ENCODE measurements around the gene IGFBP3. TPM values are rescaled to one million over a fixed set of nuclear protein-coding genes. Genes with fewer than 3 reads are reported as not detected.

The IGFBP3 gene
- total RNA-seq, 2 experiments from 2014 or later, result 7.8 to 12.5 TPM

GRCh38 chr7:45939574-45939973, 18.5 kb upstream of the IGFBP3 start:
- POLR2A ChIA-PET, result interaction anchor here (1.4 kb wide), 1 partner anchor 18 kb away, joined by 10 read pairs; the partner anchor contains the start of gene IGFBP3
- Mint-ChIP-seq H3K4me3 (peak overlapping the region; percentile 55), H3K9me3 (peaks cover 5% of the 10 kb centered on the region), H3K4me1 (peaks cover 13% of the 10 kb centered on the region), H3K36me3 (peaks cover 5% of the 10 kb centered on the region), H3K27me3 (peaks cover 8% of the 10 kb centered on the region), H3K27ac (peak overlapping the region; percentile 73)
- ATAC-seq (ENCODE audit: low read depth) (no peak), DNase-seq (no peak)

- Mint-ChIP-seq H3K4me1 (peaks cover 13% of the 10 kb centered on the region), H3K27me3 (peaks cover 12% of the 10 kb centered on the region), H3K4me3 (no peak overlapping the region), H3K36me3 (peaks cover 5% of the 10 kb centered on the region), H3K9me3 (peaks cover 3% of the 10 kb centered on the region), H3K27ac (no peak overlapping the region)
- POLR2A ChIA-PET, result no interaction called here
- DNase-seq, result no peak
- no peak for ATAC-seq (ENCODE audit: low read depth)
Observed at GRCh38 chr7:45938626-45939302, 17.7 kb upstream of the IGFBP3 start.

- POLR2A ChIA-PET, result interaction anchor here (0.5 kb wide), 1 partner anchor 162 kb away, joined by 3 read pairs; no protein-coding TSS in a partner anchor
- Mint-ChIP-seq H3K36me3 (peaks cover 5% of the 10 kb centered on the region), H3K27ac (no peak overlapping the region), H3K4me3 (no peak overlapping the region), H3K9me3 (peaks cover 5% of the 10 kb centered on the region), H3K27me3 (peaks cover 17% of the 10 kb centered on the region), H3K4me1 (peaks cover 13% of the 10 kb centered on the region)
- DNase-seq (no peak), ATAC-seq (ENCODE audit: low read depth) (no peak)
Observed at GRCh38 chr7:45937862-45938261, 16.8 kb upstream of the IGFBP3 start.

GRCh38 chr7:45937301-45937700, 16.2 kb upstream of the IGFBP3 start:
- peaks cover 5% of the 10 kb centered on the region for H3K36me3 Mint-ChIP-seq
- ATAC-seq (ENCODE audit: low read depth), result no peak
- H3K4me3 Mint-ChIP-seq, result no peak overlapping the region
- H3K9me3 Mint-ChIP-seq, result peaks cover 5% of the 10 kb centered on the region
- POLR2A ChIA-PET, result no interaction called here
- peaks cover 13% of the 10 kb centered on the region for H3K4me1 Mint-ChIP-seq
- DNase-seq, result no peak
- H3K27ac Mint-ChIP-seq, result no peak overlapping the region
- H3K27me3 Mint-ChIP-seq, result peaks cover 23% of the 10 kb centered on the region

GRCh38 chr7:45930967-45931366, 9.9 kb upstream of the IGFBP3 start:
- no peak overlapping the region for H3K27ac Mint-ChIP-seq
- peaks cover 1% of the 10 kb centered on the region for H3K9me3 Mint-ChIP-seq
- no peak for ATAC-seq (ENCODE audit: low read depth)
- H3K4me3 Mint-ChIP-seq, result no peak overlapping the region
- peaks cover 2% of the 10 kb centered on the region for H3K4me1 Mint-ChIP-seq
- POLR2A ChIA-PET, result no interaction called here
- peaks cover 21% of the 10 kb centered on the region for H3K27me3 Mint-ChIP-seq
- H3K36me3 Mint-ChIP-seq, result no peaks in the 10 kb centered on the region
- no peak for DNase-seq

DNA sequence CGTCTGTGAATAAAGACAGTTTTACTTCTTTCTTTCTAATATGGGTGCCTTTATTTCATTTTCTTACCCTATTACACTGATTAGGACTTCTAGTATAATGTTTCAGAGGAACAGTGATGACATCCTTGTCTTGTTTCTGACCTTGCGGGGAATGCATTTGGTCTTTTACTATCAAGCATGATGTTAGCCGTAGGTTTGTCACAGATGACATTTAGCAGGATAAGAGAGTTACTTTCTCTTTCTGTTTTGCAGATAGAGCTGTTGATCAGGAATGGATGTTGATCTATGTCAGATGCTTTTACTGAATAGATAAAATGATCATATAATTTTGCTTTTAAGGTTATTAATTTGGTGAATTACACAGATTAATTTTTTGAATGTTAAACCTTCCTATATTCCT, 6.6 kb upstream of the IGFBP3 start:
- Mint-ChIP-seq H3K4me3 (peak overlapping the region; percentile 56), H3K9me3 (no peaks in the 10 kb centered on the region), H3K4me1 (peaks cover 9% of the 10 kb centered on the region), H3K36me3 (no peaks in the 10 kb centered on the region), H3K27me3 (peaks cover 23% of the 10 kb centered on the region), H3K27ac (peak overlapping the region; percentile 73)
- POLR2A ChIA-PET, result no interaction called here
- no peak for DNase-seq
- ATAC-seq (ENCODE audit: low read depth), result no peak

DNA sequence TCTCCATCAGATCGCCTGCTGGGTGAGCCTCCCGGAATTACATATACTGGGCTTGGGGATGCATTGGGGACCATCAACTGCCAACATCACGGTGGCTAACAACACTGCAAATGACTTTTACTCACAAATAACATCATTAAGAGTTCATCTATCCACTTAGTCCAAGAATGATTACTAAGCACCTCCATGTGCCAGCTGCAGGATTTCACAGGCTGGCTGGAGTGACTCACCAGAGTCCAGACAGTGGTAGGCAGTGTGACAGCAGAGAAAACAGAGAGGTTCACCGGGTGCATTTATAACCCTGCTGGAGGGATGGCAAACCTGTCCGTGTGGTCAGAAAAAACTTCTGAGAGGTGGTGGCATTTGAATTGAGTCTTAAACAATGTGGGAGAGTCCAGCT, 3.2 kb upstream of the IGFBP3 start:
- no peaks in the 10 kb centered on the region for H3K36me3 Mint-ChIP-seq

GRCh38 chr7:45923818-45924217, 2.7 kb upstream of the IGFBP3 start:
- POLR2A ChIA-PET, result no interaction called here
- peaks cover 43% of the 10 kb centered on the region for H3K27me3 Mint-ChIP-seq
- no peaks in the 10 kb centered on the region for H3K9me3 Mint-ChIP-seq
- no peak for ATAC-seq (ENCODE audit: low read depth)
- H3K27ac Mint-ChIP-seq, result no peak overlapping the region
- no peaks in the 10 kb centered on the region for H3K36me3 Mint-ChIP-seq
- peaks cover 27% of the 10 kb centered on the region for H3K4me1 Mint-ChIP-seq
- DNase-seq, result no peak
- H3K4me3 Mint-ChIP-seq, result no peak overlapping the region

More for the DNA sequence above, 3.2 kb upstream of the IGFBP3 start:
- ATAC-seq (ENCODE audit: low read depth) (no peak), DNase-seq (no peak)
- peaks cover 27% of the 10 kb centered on the region for H3K4me1 Mint-ChIP-seq
- peaks cover 38% of the 10 kb centered on the region for H3K27me3 Mint-ChIP-seq
- POLR2A ChIA-PET, result no interaction called here
- H3K27ac Mint-ChIP-seq, result no peak overlapping the region
- H3K9me3 Mint-ChIP-seq, result no peaks in the 10 kb centered on the region
- no peak overlapping the region for H3K4me3 Mint-ChIP-seq

GRCh38 chr7:45923290-45923689, 2.2 kb upstream of the IGFBP3 start:
- Mint-ChIP-seq H3K4me3 (peak overlapping the region; percentile 61), H3K9me3 (no peaks in the 10 kb centered on the region), H3K27ac (no peak overlapping the region), H3K4me1 (peaks cover 27% of the 10 kb centered on the region), H3K27me3 (peaks cover 46% of the 10 kb centered on the region), H3K36me3 (no peaks in the 10 kb centered on the region)
- peak; percentile 76 for DNase-seq
- POLR2A ChIA-PET, result interaction anchor here (2.9 kb wide), 1 partner anchor 17 kb away, joined by 10 read pairs; no protein-coding TSS in a partner anchor
- no peak for ATAC-seq (ENCODE audit: low read depth)

DNA sequence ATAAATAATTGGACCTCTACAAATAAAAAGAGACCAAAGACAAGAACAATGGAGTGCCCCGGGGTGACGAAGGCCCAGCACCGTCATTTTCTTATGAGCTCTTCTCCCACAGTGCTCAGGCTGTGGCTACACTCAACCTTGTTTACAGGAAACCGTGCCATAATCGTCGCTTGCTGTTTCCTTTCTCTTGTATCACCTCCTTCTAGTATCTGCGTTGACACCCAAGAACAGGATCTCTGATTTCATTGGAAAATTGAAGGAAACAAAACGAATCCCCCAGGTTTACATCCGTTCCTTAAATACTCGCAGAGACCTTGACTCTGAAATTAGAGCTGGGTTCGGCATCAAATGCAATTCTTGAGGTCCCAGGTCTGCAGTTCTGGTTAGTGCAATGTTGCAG, 1.7 kb upstream of the IGFBP3 start:
- no peak for DNase-seq
- H3K27ac Mint-ChIP-seq, result peak overlapping the region; percentile 77
- peaks cover 27% of the 10 kb centered on the region for H3K4me1 Mint-ChIP-seq

GRCh38 chr7:45921699-45922519, 837 bp upstream of the IGFBP3 start:
- Mint-ChIP-seq H3K4me1 (peaks cover 24% of the 10 kb centered on the region), H3K4me3 (peak overlapping the region; percentile 61), H3K9me3 (no peaks in the 10 kb centered on the region), H3K27me3 (peaks cover 53% of the 10 kb centered on the region), H3K36me3 (no peaks in the 10 kb centered on the region), H3K27ac (peak overlapping the region; percentile 77)
- ATAC-seq (ENCODE audit: low read depth) (no peak), DNase-seq (peak; percentile 53)
- POLR2A ChIA-PET, result interaction anchor here (2.9 kb wide), 1 partner anchor 18 kb away, joined by 10 read pairs; no protein-coding TSS in a partner anchor

More for the DNA sequence above, 1.7 kb upstream of the IGFBP3 start:
- ATAC-seq (ENCODE audit: low read depth), result peak; percentile 66
- Mint-ChIP-seq H3K4me3 (peak overlapping the region; percentile 61), H3K27me3 (peaks cover 48% of the 10 kb centered on the region), H3K36me3 (no peaks in the 10 kb centered on the region), H3K9me3 (no peaks in the 10 kb centered on the region)
- POLR2A ChIA-PET, result interaction anchor here (2.9 kb wide), 1 partner anchor 17 kb away, joined by 10 read pairs; no protein-coding TSS in a partner anchor

- Mint-ChIP-seq H3K27me3 (peaks cover 53% of the 10 kb centered on the region), H3K9me3 (no peaks in the 10 kb centered on the region), H3K4me1 (peaks cover 24% of the 10 kb centered on the region), H3K27ac (no peak overlapping the region), H3K4me3 (peak overlapping the region; percentile 59), H3K36me3 (no peaks in the 10 kb centered on the region)
- DNase-seq, result no peak
- ATAC-seq (ENCODE audit: low read depth), result no peak
- POLR2A ChIA-PET, result interaction anchor here (2.9 kb wide), 1 partner anchor 19 kb away, joined by 10 read pairs; no protein-coding TSS in a partner anchor
Observed at GRCh38 chr7:45921381-45921698, 268 bp upstream of the IGFBP3 start.

GRCh38 chr7:45919993-45920459, 1.0 kb downstream of the IGFBP3 start:
- Mint-ChIP-seq H3K4me1 (peaks cover 26% of the 10 kb centered on the region), H3K27ac (peak overlapping the region; percentile 36), H3K27me3 (peaks cover 50% of the 10 kb centered on the region), H3K9me3 (no peaks in the 10 kb centered on the region), H3K4me3 (peak overlapping the region; percentile 79), H3K36me3 (no peaks in the 10 kb centered on the region)
- ATAC-seq (ENCODE audit: low read depth) (no peak), DNase-seq (no peak)
- POLR2A ChIA-PET, result no interaction called here

Data from activated naive CD8-positive, alpha-beta T cell treated with anti-CD3 and anti-CD28 coated beads, Interleukin-2, amount 10 ng/mL, durations not matched to agents 7 days and 5 days (primary cell).